Measurements from ENCODE around the gene SPHKAP. TPM values are rescaled to one million over a fixed set of nuclear protein-coding genes. Genes with fewer than 3 reads are reported as not detected.

The SPHKAP gene
- total RNA-seq, 2 experiments from 2014 or later = not detected

GRCh38 chr2:228059735-228060134, 121.8 kb downstream of the SPHKAP start:
- H3K9me3 Mint-ChIP-seq = peaks cover 3% of the 10 kb centered on the region
- ChIA-PET CTCF (no interaction called here), POLR2A (no interaction called here)
- no peaks in the 10 kb centered on the region for H3K36me3 ChIP-seq (ENCODE audit: insufficient read depth, low read length)
- H3K27me3 ChIP-seq (ENCODE audit: control insufficient read depth in 1 of 2, insufficient read depth in 2 of 2, low read length in 2 of 2) = no peaks in the 10 kb centered on the region
- ATAC-seq (ENCODE audit: poor library complexity) = no peak
- intact Hi-C loops (cut with DNase I, micrococcal nuclease) = no loop called here
- H3K4me1 Mint-ChIP-seq (ENCODE audit: low read depth) = no peaks in the 10 kb centered on the region
- H3K4me3 ChIP-seq (ENCODE audit: low read length) = no peak overlapping the region
- H3K27ac Mint-ChIP-seq = no peak overlapping the region
- H3K36me3 Mint-ChIP-seq (ENCODE audit: low read depth) = no peaks in the 10 kb centered on the region
- no peak overlapping the region for H3K27ac ChIP-seq (ENCODE audit: low read depth in 1 of 2, low read length in 2 of 2)
- H3K27me3 Mint-ChIP-seq = no peaks in the 10 kb centered on the region
- no peak overlapping the region for H3K4me3 Mint-ChIP-seq
- no peaks in the 10 kb centered on the region for H3K4me1 ChIP-seq (ENCODE audit: insufficient read depth, low read length)
- TF ChIP-seq CTCF (IDR thresholded peaks at IDR 0.05) = no peak
- H3K9me3 ChIP-seq (ENCODE audit: control insufficient read depth in 1 of 2, insufficient read depth in 1 of 2, low read length in 2 of 2) = no peaks in the 10 kb centered on the region
- DNase-seq = no peak

- DNase-seq = no peak
- Histone ChIP-seq H3K36me3 (ENCODE audit: insufficient read depth, low read length) (no peaks in the 10 kb centered on the region), H3K27me3 (ENCODE audit: control insufficient read depth in 1 of 2, insufficient read depth in 2 of 2, low read length in 2 of 2) (no peaks in the 10 kb centered on the region), H3K4me1 (ENCODE audit: insufficient read depth, low read length) (no peaks in the 10 kb centered on the region), H3K9me3 (ENCODE audit: control insufficient read depth in 1 of 2, insufficient read depth in 1 of 2, low read length in 2 of 2) (no peaks in the 10 kb centered on the region), H3K27ac (ENCODE audit: low read depth in 1 of 2, low read length in 2 of 2) (no peak overlapping the region), H3K4me3 (ENCODE audit: low read length) (no peak overlapping the region)
- Mint-ChIP-seq H3K4me1 (ENCODE audit: low read depth) (no peaks in the 10 kb centered on the region), H3K36me3 (ENCODE audit: low read depth) (no peaks in the 10 kb centered on the region), H3K27me3 (no peaks in the 10 kb centered on the region), H3K27ac (no peak overlapping the region), H3K9me3 (peaks cover 3% of the 10 kb centered on the region), H3K4me3 (no peak overlapping the region)
- intact Hi-C loops (cut with DNase I, micrococcal nuclease) = no loop called here
- POLR2A ChIA-PET = no interaction called here
- TF ChIP-seq CTCF (IDR thresholded peaks at IDR 0.05) = no peak
- ATAC-seq (ENCODE audit: poor library complexity) = no peak
- CTCF ChIA-PET = interaction anchor here (0.7 kb wide), 1 partner anchor 719 kb away, joined by 3 read pairs; no protein-coding TSS in a partner anchor
Measured at GRCh38 chr2:228056293-228057097, 125.0 kb downstream of the SPHKAP start.

GRCh38 chr2:228048838-228049490, 132.5 kb downstream of the SPHKAP start:
- DNase-seq = no peak
- no peak for ATAC-seq (ENCODE audit: poor library complexity)
- H3K9me3 Mint-ChIP-seq = no peaks in the 10 kb centered on the region
- H3K27ac Mint-ChIP-seq = no peak overlapping the region
- H3K4me1 ChIP-seq (ENCODE audit: insufficient read depth, low read length) = no peaks in the 10 kb centered on the region
- intact Hi-C loops (cut with DNase I, micrococcal nuclease) = no loop called here
- H3K27ac ChIP-seq (ENCODE audit: low read depth in 1 of 2, low read length in 2 of 2) = no peak overlapping the region
- no peaks in the 10 kb centered on the region for H3K36me3 ChIP-seq (ENCODE audit: insufficient read depth, low read length)
- no peaks in the 10 kb centered on the region for H3K4me1 Mint-ChIP-seq (ENCODE audit: low read depth)
- ChIA-PET POLR2A (no interaction called here), CTCF (no interaction called here)
- no peak overlapping the region for H3K4me3 ChIP-seq (ENCODE audit: low read length)
- no peak overlapping the region for H3K4me3 Mint-ChIP-seq
- no peak for TF ChIP-seq CTCF (IDR thresholded peaks at IDR 0.05)
- H3K27me3 Mint-ChIP-seq = no peaks in the 10 kb centered on the region
- H3K9me3 ChIP-seq (ENCODE audit: control insufficient read depth in 1 of 2, insufficient read depth in 1 of 2, low read length in 2 of 2) = no peaks in the 10 kb centered on the region
- H3K36me3 Mint-ChIP-seq (ENCODE audit: low read depth) = no peaks in the 10 kb centered on the region
- no peaks in the 10 kb centered on the region for H3K27me3 ChIP-seq (ENCODE audit: control insufficient read depth in 1 of 2, insufficient read depth in 2 of 2, low read length in 2 of 2)
